HCT116 (cell line): ENCODE results near the gene TRAF3IP1.

Experiments used
- ATF3 ChIP-seq: IDR thresholded peaks from 2 replicates; pipeline ENCODE4 v1.6.1; 2012
- CBX3 ChIP-seq: IDR thresholded peaks from 2 replicates; pipeline ENCODE4 v1.6.1; 2012; ENCODE audit warnings: low read depth
- CTCF ChIP-seq, 3 experiments: fragments of 200-600 bp in 1 of 3; sonication (generic) in 1 of 3; IDR thresholded peaks in 2 of 3; conservative IDR thresholded peaks in 1 of 3; 2 replicates each; pipeline ENCODE4 v1.5.1; 2012 to 2017; ENCODE audit warnings: low read depth in 2 of 3, low read length in 2 of 3, antibody characterized with exemption in 1 of 3, borderline replicate concordance in 1 of 3, control low read depth in 1 of 3, mild to moderate bottlenecking in 1 of 3, mixed read lengths in 1 of 3, mixed run types in 1 of 3, moderate library complexity in 1 of 3; ENCODE audit not compliant: insufficient read depth in 1 of 3
- EGR1 ChIP-seq: IDR thresholded peaks from 2 replicates; pipeline ENCODE4 v1.6.1; 2012; ENCODE audit warnings: low read depth
- EZH2 ChIP-seq: fragments of 200-600 bp; sonication (generic); IDR thresholded peaks from 2 replicates; pipeline ENCODE4 v1.6.1; 2017; ENCODE audit warnings: antibody characterized with exemption, mixed run types
- POLR2A ChIP-seq: IDR thresholded peaks from 2 replicates; pipeline ENCODE4 v1.7.0; 2011; ENCODE audit warnings: borderline replicate concordance; ENCODE audit not compliant: insufficient read depth, insufficient read length; ENCODE audit errors: extremely low read depth
- POLR2AphosphoS5 ChIP-seq: IDR thresholded peaks from 2 replicates; pipeline ENCODE4 v1.6.1; 2011; ENCODE audit warnings: mild to moderate bottlenecking, low read depth, low read length, moderate library complexity
- REST ChIP-seq: IDR thresholded peaks from 2 replicates; pipeline ENCODE4 v1.6.1; 2012; ENCODE audit warnings: low read depth
- SP1 ChIP-seq: IDR thresholded peaks from 2 replicates; pipeline ENCODE4 v1.6.1; 2012; ENCODE audit warnings: low read depth
- YY1 ChIP-seq: IDR thresholded peaks from 2 replicates; pipeline ENCODE4 v1.6.1; 2011; ENCODE audit warnings: low read length, low read depth, moderate library complexity, mild to moderate bottlenecking; ENCODE audit not compliant: insufficient replicate concordance; ENCODE audit errors: extremely low read depth
- ZBTB33 ChIP-seq: IDR thresholded peaks from 2 replicates; pipeline ENCODE4 v1.6.1; 2011; ENCODE audit warnings: mild to moderate bottlenecking, low read length, moderate library complexity; ENCODE audit not compliant: insufficient replicate concordance; ENCODE audit errors: extremely low read depth

GRCh38 chr2:238449909-238450417 lies 129.6 kb downstream of the TRAF3IP1 start:
- no peak for TF ChIP-seq ATF3
- TF ChIP-seq CTCF (IDR thresholded peaks at IDR 0.05 in 2 of 3, conservative IDR thresholded peaks at IDR 0.05 in 1 of 3; ENCODE audit: borderline replicate concordance in 1 of 3, insufficient read depth in 1 of 3, low read depth in 2 of 3, low read length in 2 of 3) = no peak
- no peak for TF ChIP-seq EGR1
- TF ChIP-seq POLR2A = no peak
- no peak for TF ChIP-seq POLR2AphosphoS5
- no peak for TF ChIP-seq SP1
- no peak for TF ChIP-seq REST
- TF ChIP-seq YY1 = no peak
- no peak for TF ChIP-seq ZBTB33
- TF ChIP-seq EZH2 = no peak
- no peak for TF ChIP-seq CBX3
